GM11168 (cell line): Measurements from ENCODE around the gene PHKB.
"Not testable (repeated sequence)": the region's sequence is repeated elsewhere in the genome, so short reads cannot be mapped to it uniquely, and the experiment has no call there.

ENCODE experiments used
- in situ Hi-C: fragments of 300-500 bp; cut with MboI; formaldehyde crosslinking; loops from one replicate; pipeline ENCODE4 v1.12.0; 2022; ENCODE audit warnings: low sequenced_read_pairs; ENCODE audit not compliant: unreplicated experiment

The PHKB gene

DNA sequence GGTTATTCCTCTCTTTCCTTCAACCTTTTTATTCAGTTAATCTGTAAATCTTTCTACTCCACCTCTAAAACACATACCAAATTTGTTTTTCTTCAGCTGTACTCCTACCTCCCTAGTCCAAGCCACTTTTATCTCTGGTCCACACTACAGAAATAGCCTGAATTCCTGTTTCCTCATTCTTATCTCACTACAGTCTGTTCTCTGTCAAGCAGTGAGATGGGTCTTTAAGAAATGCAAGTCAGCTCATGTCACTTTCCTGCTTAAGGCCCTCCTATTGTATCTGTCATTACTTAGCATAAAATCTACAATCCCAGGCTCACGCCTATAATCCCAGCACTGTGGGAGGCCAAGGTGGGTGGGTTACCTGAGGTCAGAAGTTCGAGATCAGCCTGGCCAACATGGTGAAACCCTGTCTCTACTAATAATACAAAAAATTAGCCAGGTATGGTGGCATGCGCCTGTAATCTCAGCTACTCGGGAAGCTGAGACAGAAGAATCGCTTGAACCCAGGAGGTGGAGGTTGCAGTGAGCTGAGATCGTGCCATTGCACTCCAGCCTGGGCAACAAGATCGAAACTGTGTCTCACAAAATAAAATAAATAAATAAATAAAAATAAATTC, 7.0 kb downstream of the PHKB start:
- in situ Hi-C loops = not testable (repeated sequence)

DNA sequence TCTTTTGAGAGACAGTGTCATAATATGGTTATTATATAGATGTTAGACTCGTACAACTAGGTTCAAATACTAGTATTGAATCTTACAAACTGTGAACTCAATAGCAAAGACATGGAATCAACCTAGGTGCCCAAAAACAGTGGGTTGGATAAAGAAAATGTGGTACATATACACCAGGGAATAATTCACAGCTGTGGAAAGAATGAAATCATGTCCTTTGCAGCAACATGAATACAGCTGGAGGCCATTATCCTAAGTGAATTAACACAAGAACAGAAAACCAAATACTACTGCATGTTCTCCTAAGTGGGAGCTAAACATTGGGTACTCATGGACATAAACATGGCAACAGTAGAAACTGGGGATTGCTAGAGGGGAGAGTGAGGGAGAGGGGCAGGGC, 8.1 kb downstream of the PHKB start:
- in situ Hi-C loops = no loop called here

DNA sequence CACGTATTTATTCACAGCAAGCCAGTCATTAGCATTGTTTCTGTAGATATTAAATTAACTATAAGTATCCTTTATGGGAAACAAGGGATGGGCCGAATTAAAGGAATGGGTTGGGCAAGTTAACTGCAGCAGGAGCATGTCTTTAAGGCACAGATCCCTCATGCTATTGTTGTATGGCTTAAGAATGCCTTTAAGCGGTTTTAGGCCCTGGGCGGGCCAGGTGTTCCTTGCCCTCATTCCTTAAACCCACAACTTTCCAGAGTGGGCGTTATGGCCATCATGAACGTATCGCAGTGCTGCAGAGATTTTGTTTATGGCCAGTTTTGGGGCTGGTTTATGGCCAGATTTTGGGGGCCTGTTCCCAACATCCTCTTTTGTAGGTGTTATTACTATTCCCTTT, 9.1 kb downstream of the PHKB start:
- in situ Hi-C loops = no loop called here

DNA sequence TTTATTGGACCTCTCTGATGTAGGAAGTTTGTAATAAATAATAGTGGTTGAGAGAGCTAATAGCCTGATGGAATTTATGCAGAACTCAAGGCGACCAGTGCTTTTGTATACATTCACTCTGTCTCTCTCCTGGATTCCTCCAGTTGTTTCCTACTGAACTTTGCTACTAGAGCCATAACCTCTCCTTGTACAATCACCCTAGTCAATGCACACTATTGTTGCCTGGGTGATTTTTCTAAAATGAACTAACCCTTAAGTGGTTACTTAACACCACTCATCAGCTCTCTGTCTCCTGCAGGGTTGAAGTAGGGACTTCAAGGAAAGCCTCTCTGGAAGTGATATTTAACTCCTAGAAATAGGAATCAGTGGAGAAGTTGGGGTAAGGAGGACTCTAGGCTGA, 9.7 kb downstream of the PHKB start:
- in situ Hi-C loops = no loop called here

DNA sequence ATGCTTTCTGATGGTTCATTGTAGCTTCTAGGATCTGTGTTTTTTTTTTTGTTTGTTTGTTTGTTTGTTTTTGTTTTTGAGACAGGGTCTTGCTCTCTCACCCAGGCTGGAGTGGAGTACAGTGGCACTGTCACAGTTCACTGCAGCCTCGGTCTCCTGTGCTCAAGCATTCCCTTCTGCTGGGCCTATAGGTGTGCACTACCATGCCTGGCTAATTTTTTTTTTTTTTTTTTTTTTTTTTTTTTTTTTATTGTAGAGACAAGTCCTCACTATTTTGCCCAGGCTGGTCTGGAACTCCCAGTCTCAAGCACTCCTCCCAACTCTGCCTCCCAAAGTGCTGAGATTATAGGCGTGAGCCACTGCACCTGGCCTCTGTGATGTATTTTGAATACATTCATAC, 11.9 kb downstream of the PHKB start:
- in situ Hi-C loops = not testable (repeated sequence)

DNA sequence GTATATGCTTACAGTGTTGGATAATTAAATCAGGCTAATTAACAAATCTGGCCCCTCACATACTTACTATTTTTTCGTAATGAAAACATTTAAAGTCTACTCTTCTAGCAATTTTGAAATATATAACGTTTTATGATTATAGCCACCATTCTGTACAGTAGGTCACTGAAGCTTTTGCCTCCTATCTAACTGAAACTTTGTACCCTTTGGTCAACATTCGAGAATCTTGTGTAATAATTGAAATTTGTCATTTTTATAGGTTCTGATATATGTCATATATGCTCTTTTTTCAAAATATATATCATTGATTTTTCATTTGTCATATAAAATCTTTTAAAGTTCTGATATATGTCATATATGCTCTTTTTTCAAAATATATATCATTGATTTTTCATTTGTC, 12.7 kb downstream of the PHKB start:
- in situ Hi-C loops = no loop called here

DNA sequence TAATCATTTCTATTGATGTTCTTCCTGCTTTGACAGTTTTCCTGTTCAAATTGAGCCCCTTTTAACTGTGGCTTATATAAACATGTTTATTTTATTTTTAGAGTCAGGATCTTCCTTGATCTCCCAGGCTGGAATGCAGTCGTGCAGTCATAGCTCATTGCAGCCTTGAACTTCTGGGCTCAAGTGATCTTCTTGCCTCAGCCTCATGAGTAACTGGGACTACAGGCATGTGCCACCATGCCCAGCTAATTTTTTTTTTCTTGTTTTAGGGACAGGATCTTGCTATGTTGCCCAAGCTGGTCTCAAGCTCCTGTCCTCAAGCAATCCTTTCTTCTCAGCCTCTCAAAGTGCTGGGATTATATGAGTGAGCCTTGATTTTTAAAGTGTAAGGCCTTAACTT, 14.7 kb downstream of the PHKB start:
- in situ Hi-C loops = no loop called here

DNA sequence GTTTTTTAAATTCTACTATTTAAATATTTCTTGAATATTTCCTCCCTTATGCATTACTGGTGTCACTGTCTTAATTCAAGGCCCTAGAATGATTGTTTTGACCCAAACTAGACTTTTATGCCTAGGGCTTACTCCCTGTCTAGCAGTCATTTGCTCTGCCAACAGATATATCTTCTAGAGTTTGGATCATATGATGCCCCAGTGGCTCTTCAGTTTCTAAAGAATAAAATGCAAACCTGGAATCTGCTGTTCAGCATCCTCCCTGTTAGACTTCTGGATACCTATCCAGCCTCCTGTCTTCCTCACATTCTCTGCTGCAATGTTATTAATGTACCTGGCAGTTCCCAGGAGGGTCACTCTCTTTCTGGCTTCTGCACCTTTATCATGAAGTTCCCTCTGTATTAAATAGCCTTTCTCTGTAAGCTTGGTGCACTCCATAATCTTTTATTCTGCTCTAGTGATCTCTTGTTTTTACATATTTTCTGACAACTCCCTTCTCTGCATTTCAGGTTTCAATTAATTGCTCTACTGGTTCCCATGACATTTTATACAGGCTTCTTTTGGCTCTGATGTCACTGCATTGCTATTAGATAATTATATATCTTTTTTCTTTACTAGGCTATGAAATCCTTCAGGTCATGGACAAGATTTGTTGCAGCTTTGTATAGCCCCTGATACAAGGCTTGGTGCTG, 15.7 kb downstream of the PHKB start:
- in situ Hi-C loops = no loop called here

DNA sequence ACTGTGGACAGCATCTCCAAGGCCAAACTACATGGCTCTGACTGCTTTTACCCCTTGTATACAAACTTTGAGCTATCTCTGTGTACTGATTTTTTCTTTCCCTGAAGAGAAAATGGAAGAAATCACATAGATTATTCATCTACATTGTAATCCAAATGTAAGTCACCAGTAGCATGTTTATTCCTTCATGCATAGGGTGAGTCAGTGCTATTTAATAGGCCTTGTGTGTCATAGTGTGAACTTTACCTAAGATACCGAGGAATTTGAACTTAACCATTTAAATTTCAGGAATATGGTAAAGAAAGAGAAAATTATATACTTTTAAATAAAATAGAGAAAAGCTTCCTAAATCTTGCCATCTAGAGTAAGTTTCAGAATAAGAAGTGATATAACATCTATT, 16.5 kb downstream of the PHKB start:
- in situ Hi-C loops = no loop called here

DNA sequence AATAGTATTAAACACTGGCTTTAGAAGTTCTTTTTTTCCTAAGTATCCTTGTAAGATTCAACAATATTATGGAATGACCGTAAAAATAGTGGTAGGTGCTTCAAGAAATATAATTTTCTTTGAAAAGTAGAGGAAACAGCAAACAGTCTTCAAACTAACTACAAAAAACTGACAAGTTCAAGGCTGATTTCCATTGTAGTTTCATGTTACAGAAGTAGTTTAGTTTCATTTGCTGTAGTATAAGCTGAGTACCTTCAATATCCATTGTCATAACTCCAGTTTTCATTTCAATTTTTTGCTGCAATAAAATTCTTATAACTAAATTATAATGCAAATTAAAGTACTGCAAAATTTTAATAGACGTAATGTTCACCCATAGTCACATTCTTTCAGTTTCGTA, 19.3 kb downstream of the PHKB start:
- in situ Hi-C loops = no loop called here

DNA sequence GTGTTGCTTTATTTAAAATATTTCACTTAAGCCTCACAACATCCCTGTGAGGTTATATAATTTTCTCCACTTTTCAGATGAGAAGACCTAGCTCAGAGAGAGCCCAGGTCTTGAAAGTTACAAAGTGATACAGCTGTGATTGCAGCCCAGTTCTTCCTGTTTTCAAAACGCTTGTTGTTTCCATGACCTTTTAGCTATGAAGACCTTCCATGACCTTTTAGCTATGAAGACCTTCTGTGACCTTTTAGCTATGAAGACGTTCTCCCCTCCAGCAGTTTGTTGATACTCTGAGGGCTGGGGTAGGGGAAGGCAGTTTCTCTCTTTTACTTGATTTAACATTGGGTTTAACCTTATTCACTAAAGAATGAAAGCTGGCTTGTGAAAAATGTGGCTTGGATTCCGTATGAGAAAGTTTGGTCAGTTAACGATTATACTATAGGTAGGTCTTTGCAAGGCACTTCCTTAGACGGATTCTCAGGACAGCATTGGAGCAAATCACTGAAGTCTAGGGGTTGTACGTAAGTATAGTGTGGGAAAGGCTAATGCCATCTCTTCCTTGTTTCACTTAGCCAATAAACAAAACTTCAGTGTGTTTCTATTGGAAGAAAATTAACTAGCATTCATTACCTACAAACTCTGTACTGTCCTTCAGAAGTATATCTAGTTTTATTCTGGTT, 20.7 kb downstream of the PHKB start:
- in situ Hi-C loops = no loop called here

DNA sequence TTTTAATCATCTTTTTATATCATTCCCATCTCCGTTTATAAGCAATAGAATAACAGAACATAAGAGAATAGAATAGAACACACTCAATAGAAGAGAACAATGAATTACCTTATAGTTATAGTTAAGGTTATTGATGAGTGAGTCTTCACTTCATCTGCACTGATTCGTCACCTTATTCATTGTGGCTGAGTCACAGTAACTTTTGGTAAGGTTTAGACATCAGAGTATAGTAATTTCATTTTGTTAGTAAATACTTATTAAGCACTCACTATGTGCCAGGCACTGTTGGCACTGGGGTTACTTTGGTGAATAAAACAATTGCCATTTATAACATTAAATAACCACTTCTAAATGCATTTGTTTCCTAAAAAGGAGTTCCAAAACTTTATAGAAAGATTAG, 22.5 kb downstream of the PHKB start:
- in situ Hi-C loops = no loop called here

DNA sequence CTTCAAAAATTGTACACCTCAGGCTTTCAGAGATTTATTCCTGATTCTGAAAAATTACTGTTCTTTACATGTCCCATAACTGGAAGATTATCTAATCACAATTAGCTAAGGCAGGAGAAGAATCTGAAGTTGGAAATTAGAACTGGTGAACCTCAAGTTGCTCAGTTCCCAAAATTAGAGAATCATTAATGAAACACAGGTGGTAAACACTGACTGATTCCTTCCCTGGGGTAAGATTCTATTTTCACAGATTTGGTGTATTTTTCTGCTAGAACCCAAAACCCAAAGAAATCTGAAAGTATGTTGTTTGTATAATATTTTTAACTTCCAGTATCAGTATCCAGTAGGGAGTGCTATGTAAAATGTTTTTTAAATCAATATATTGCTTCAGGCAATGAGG, 25.7 kb downstream of the PHKB start:
- in situ Hi-C loops = no loop called here

DNA sequence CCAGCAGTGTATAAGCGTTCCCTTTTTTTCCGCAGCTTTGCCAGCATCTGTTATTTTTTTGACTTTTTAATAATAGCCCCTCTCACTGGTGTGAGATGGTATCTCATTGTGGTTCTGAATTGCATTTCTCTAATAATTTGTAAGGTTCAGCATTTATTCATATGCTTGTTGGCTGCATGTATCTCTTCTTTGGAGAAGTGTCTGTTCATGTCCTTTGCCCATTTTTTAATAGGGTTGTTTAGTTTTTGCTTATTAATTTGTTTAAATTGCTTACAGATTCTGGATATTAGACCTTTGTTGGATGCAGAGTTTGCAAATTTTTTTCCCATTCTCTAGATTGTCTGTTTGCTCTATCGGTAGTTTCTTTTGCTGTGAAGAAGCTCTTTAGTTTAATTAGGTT, 26.9 kb downstream of the PHKB start:
- in situ Hi-C loops = no loop called here

DNA sequence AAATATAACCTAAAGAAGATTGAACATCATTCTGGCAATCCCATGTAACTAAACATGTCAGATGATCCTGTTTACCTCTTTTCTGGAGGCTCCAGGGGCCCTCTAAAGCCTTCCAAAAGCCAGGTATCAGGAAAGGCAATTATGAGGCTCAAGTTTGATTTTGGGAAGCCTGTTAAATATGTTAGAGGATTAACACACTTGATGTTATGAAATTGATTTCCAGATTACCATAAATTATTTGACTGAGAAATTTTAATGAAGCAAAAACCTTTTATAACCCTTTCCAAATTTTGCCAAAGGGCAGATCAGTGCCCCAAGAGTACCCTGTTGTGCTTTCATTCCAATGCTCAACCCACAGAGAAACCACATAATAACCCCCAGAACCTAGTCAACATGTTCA, 29.3 kb downstream of the PHKB start:
- in situ Hi-C loops = no loop called here

DNA sequence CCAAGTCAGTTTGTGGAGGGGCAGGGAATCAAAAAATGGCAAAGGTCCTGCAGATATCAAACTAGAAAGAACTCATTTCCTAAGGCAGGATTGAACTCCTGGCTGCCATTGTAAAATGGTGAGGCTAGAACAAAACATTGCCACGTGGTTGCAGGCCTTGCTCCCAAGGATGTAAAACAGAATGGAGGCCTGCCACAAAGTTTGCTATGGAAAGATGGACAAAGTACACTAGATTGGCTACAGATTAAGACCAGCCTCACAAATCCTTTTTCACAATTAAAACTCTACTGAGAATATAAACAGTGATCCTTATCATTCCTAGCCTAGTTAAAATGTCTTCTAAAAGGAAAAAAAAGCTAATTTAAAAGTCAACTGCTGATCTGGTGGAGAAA, 30.9 kb downstream of the PHKB start:
- in situ Hi-C loops = no loop called here

DNA sequence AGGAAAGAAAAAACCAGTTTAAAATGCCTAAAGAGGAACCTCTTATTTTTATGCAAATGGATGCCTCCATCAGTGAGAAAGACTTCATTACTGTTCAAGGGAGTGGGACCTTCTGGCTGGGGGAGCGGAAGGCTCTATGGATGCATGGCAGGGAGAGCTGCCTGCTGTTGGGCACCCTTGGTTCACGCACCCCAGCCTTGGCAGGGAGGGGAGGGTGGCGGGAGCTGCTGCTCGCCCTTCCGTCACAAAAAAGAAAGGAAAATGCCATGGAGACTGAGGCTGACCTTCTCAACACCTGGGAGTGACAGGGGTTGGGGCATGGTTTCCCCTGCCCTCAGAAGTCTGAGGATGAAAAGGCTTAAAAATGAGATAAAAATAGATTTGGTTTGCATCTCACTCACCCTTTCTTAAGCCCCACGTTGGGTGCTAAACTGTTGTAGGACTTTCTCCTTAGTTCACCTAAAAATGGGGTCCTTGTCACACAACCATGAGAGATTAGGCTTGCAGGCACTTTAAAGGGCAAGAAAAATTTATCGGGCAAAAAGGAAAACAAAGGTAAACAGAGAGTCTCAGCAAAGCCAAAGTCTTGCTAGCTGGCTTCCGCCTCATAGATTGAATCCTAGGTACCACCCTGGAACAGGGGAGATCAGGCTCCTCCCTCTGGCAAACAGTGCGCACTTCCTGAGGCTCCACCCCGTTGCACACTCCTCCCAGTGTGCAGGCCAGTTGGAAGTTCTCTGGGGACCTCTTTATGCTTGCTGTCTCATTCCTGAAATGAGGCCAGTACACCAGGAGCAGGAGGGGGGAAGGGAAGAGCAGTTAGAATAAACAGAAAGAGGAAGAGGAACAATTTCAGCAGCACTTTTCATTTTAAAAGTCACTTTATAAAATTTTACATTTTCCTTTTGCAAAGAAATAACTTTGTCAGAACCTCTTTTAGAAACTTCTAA, 31.6 kb downstream of the PHKB start:
- in situ Hi-C loops = no loop called here

DNA sequence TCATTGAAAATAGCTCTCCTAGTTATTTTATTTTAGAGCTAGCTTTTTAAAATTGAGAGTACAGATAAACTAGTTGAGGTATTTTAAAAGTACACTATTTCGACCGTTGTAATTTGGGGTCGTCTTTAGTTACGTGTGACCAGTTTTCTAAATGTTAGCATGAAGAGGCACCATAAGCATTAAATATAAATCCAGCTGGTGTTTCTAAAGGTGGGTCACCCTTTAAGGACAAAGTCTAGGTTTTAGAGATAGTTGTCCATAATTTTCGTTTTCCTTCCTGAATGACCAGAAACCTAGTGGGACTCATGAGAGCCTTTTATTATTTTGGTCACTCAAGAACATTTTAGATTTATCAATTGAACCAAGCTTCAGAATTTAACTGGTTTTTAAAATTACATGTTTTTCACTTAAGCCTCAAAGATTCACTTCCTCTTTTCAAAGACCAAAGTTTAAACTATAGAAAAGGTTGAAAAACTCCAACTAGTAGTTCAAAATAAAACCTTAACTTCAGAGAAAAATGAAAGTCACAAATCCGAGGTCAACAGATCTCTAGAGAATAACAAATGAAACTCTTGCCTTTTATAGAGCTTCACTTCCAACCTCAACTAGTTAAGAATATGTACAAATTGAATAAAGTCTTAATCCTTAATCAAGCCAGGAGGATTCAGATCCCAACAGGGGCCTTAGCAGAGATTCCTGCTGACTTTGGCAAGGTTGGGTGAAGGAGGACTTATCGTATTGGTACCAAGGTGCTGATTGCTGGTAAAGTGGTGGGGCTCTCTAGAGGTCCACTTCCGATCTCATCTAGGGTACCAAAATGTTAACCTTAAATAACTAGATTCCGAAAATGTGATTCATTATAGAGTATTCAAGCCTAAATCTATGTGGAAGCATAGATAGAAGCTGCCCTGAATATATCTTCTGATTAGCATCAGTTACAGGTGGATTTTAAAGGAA, 32.5 kb downstream of the PHKB start:
- in situ Hi-C loops = no loop called here

DNA sequence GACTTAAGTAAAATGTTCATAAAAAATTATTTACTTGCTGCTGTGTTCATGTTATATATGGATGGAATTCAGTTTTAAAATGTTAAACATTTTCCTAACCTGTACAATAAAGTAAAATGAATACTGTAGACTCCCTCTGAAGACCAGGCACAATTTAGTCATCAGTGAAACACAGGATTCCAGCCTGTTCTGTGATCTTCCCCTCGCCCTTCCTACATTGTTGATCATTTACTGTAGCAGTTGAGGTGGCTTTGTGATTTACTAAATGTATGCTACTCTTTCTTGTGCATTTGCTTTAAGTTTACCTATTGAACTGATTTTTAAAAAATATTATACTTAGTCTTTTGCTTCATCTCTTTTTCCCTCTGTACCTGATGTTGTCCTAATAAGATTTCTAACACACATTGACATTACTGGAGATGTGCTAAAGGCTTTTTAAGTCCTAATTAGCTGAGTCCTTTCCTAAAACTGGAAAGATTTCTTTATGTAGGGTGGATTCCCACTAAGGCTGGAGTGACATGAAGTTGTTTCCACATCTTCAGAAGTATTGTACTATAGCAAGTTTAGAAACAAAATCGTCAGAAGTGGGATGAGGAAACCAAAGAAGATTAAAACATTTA, 38.1 kb downstream of the PHKB start:
- in situ Hi-C loops = no loop called here
